ENCODE results near the gene VEGFB. TPM values are rescaled to one million over a fixed set of nuclear protein-coding genes. Genes with fewer than 3 reads are reported as not detected.

The VEGFB gene
- total RNA-seq, 6 experiments from 2014 or later, result 7.5 to 33.2 (median 16.6) TPM

GRCh38 chr11:64267207-64267945, 33.0 kb downstream of the VEGFB start:
- Histone ChIP-seq H3K27ac (peak overlapping the region in 1 of 3 donors; percentile 91), H3K4me1 (peaks cover 0 to 20% (median 10%) of the 10 kb centered on the region in 4 donors), H3K9me3 (no peaks in the 10 kb centered on the region), H3K4me3 (no peak overlapping the region), H3K36me3 (no peaks in the 10 kb centered on the region), H3K27me3 (no peaks in the 10 kb centered on the region)
- no peak for ATAC-seq
- 71% methylated on average over 4 of the region's 27 CpGs for WGBS (ENCODE audit: insufficient coverage, low coverage, low lambda C conversion rate, missing lambda C conversion rate)
- peak in 1 of 3 donors; percentile 45 for DNase-seq
- intact Hi-C loops (cut with DNase I), result no loop called here
- TF ChIP-seq, protein P1, sequence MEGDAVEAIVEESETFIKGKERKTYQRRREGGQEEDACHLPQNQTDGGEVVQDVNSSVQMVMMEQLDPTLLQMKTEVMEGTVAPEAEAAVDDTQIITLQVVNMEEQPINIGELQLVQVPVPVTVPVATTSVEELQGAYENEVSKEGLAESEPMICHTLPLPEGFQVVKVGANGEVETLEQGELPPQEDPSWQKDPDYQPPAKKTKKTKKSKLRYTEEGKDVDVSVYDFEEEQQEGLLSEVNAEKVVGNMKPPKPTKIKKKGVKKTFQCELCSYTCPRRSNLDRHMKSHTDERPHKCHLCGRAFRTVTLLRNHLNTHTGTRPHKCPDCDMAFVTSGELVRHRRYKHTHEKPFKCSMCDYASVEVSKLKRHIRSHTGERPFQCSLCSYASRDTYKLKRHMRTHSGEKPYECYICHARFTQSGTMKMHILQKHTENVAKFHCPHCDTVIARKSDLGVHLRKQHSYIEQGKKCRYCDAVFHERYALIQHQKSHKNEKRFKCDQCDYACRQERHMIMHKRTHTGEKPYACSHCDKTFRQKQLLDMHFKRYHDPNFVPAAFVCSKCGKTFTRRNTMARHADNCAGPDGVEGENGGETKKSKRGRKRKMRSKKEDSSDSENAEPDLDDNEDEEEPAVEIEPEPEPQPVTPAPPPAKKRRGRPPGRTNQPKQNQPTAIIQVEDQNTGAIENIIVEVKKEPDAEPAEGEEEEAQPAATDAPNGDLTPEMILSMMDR (IDR thresholded peaks at IDR 0.05), result no peak
- TF ChIP-seq POLR2A (IDR thresholded peaks at IDR 0.05), result no peak

- WGBS (ENCODE audit: insufficient coverage, low coverage, low lambda C conversion rate, missing lambda C conversion rate), result 36% methylated on average over 10 of the region's 23 CpGs
- Histone ChIP-seq H3K4me1 (peaks cover 0 to 28% (median 14%) of the 10 kb centered on the region in 4 donors), H3K27me3 (no peaks in the 10 kb centered on the region), H3K27ac (peak overlapping the region; percentile 91 to 92 (median 91)), H3K4me3 (peak overlapping the region in 1 of 3 donors; percentile 81), H3K9me3 (no peaks in the 10 kb centered on the region), H3K36me3 (no peaks in the 10 kb centered on the region)
- no peak for TF ChIP-seq POLR2A (IDR thresholded peaks at IDR 0.05)
- TF ChIP-seq, protein P1 (IDR thresholded peaks at IDR 0.05), result no peak
- DNase-seq (peak in 2 of 3 donors; percentile 66 to 70), ATAC-seq (no peak)
- intact Hi-C loops (cut with DNase I), result no loop called here
Observed at GRCh38 chr11:64268025-64268892, 33.9 kb downstream of the VEGFB start.

DNA sequence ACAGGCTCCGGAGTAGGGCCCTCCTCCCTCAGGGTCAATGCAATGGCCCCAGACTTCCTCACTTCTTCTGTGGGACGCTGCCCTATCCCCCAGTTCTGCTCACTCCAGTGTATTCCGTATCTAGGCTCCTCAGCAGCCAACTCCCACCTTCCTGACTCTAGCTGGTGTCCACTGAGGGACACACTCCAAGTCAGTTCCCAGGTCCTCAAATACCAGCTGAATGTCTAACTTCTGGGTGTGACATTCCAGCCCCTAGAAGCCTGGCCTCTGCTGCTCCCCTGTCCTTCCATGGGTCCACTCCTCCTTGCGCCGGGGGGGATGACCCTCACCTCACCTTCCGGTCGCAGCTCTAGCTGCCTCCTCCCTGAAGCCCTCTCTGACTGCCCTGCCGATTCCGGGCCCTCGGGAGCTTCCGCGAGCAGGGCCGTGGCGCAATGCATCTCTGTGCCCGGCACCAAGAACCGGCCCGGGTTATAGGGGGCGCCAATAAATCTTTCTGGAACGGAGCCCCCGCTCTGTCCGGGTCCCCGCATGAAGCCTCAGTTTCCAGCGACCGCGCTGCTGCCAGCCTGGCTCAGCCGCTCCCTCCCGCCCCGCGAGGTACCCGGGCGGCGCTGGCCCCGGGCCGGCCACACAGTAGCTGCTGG, 34.6 kb downstream of the VEGFB start:
- Histone ChIP-seq H3K4me3 (peak overlapping the region; percentile 81 to 94 (median 92)), H3K9me3 (no peaks in the 10 kb centered on the region), H3K36me3 (no peaks in the 10 kb centered on the region), H3K27ac (peak overlapping the region; percentile 91 to 92 (median 91)), H3K4me1 (peaks cover 0 to 33% (median 17%) of the 10 kb centered on the region in 4 donors), H3K27me3 (no peaks in the 10 kb centered on the region)
- peak; percentile 71 to 78 (median 71) for DNase-seq
- ATAC-seq, result peak; percentile 2 to 15 (median 3)
- intact Hi-C loops (cut with DNase I), result no loop called here
- 0% methylated on average over 4 of the region's 34 CpGs for WGBS (ENCODE audit: insufficient coverage, low coverage, low lambda C conversion rate, missing lambda C conversion rate)
- TF ChIP-seq, protein P1 (IDR thresholded peaks at IDR 0.05), result no peak
- TF ChIP-seq POLR2A (IDR thresholded peaks at IDR 0.05), result no peak

GRCh38 chr11:64269540-64270220, 35.3 kb downstream of the VEGFB start:
- H3K4me3 ChIP-seq, result peak overlapping the region; percentile 81 to 94 (median 92)
- intact Hi-C loops (cut with DNase I), result no loop called here
- peaks cover 0 to 34% (median 17%) of the 10 kb centered on the region in 4 donors for H3K4me1 ChIP-seq
- DNase-seq (peak; percentile 97 to 99 (median 98)), ATAC-seq (peak; percentile 78 to 87 (median 82))
- TF ChIP-seq, protein P1 (IDR thresholded peaks at IDR 0.05), result peak in 1 of 4 donors; percentile 21
- TF ChIP-seq POLR2A (IDR thresholded peaks at IDR 0.05), result peak; percentile 50
- H3K27ac ChIP-seq, result peak overlapping the region; percentile 91 to 92 (median 91)
- H3K36me3 ChIP-seq, result no peaks in the 10 kb centered on the region
- H3K9me3 ChIP-seq, result no peaks in the 10 kb centered on the region
- WGBS (ENCODE audit: insufficient coverage, low coverage, low lambda C conversion rate, missing lambda C conversion rate), result 0% methylated on average over 5 of the region's 58 CpGs
- no peaks in the 10 kb centered on the region for H3K27me3 ChIP-seq
